Left ventricle myocardium inferior (tissue), 1 donor: ENCODE data around the gene HCCS. TPM values are rescaled to one million over a fixed set of nuclear protein-coding genes. Genes with fewer than 3 reads are reported as not detected.

Experiments used
- DNase-seq: peaks from one replicate; pipeline ENCODE4 v3.0.0-alpha.2; 2020
- H3K27ac ChIP-seq: fragments of 200-600 bp; replicated peaks from 2 replicates; pipeline ENCODE4 v1.8.0; 2021
- H3K27me3 ChIP-seq: fragments of 200-600 bp; 2 replicates; pipeline ENCODE4 v1.8.0; 2021; ENCODE audit warnings: low read depth
- H3K36me3 ChIP-seq: fragments of 200-600 bp; 2 replicates; pipeline ENCODE4 v1.8.0; 2021
- H3K4me1 ChIP-seq: fragments of 200-600 bp; 2 replicates; pipeline ENCODE4 v1.8.0; 2021
- H3K4me3 ChIP-seq: fragments of 200-600 bp; 2 replicates; pipeline ENCODE4 v1.8.0; 2021; ENCODE audit warnings: mild to moderate bottlenecking, moderate library complexity
- H3K9me3 ChIP-seq: fragments of 200-600 bp; replicated peaks from 2 replicates; pipeline ENCODE4 v1.8.0; 2021
- intact Hi-C: fragments of 100-400 bp; cut with micrococcal nuclease; formaldehyde crosslinking; loops from one replicate; pipeline ENCODE4 v1.11.0; 2022
- total RNA-seq: library from RNA; stranded (reverse); fragmentation: NEBNext Ultra II Directional; extraction: Animal tissue kit (Norgen Biotek cat#: 25700); gene quantifications from one replicate; pipeline ENCODE4 v1.2.1, GENCODE V29; 2021
- TF ChIP-seq, protein P1 (sequence below): fragments of 200-600 bp; IDR thresholded peaks from 2 replicates; pipeline ENCODE4 v1.8.0; 2021; ENCODE audit warnings: antibody characterized with exemption, mild to moderate bottlenecking, borderline replicate concordance
- donor health status: DM: no; HTN: yes; CAD: no; lungs with severe emphysema.

Gene HCCS
- total RNA-seq, 1 donor from 2014 or later, result 60.9 TPM

- intact Hi-C loops, result no loop called here
Observed at GRCh38 chrX:11131146-11131545, 20.0 kb downstream of the HCCS start.

GRCh38 chrX:11135564-11136185 is 24.5 kb downstream of the HCCS start:
- TF ChIP-seq, protein P1, sequence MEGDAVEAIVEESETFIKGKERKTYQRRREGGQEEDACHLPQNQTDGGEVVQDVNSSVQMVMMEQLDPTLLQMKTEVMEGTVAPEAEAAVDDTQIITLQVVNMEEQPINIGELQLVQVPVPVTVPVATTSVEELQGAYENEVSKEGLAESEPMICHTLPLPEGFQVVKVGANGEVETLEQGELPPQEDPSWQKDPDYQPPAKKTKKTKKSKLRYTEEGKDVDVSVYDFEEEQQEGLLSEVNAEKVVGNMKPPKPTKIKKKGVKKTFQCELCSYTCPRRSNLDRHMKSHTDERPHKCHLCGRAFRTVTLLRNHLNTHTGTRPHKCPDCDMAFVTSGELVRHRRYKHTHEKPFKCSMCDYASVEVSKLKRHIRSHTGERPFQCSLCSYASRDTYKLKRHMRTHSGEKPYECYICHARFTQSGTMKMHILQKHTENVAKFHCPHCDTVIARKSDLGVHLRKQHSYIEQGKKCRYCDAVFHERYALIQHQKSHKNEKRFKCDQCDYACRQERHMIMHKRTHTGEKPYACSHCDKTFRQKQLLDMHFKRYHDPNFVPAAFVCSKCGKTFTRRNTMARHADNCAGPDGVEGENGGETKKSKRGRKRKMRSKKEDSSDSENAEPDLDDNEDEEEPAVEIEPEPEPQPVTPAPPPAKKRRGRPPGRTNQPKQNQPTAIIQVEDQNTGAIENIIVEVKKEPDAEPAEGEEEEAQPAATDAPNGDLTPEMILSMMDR, result no peak
- intact Hi-C loops, result no loop called here
- DNase-seq, result no peak

More at GRCh38 chrX:11131146-11131545, 20.0 kb downstream of the HCCS start:
- no peaks in the 10 kb centered on the region for H3K9me3 ChIP-seq
- no peaks in the 10 kb centered on the region for H3K36me3 ChIP-seq
- TF ChIP-seq, protein P1, result no peak
- H3K4me3 ChIP-seq, result no peak overlapping the region
- H3K27me3 ChIP-seq, result no peaks in the 10 kb centered on the region
- no peak overlapping the region for H3K27ac ChIP-seq
- no peak for DNase-seq
- H3K4me1 ChIP-seq, result no peaks in the 10 kb centered on the region

DNA sequence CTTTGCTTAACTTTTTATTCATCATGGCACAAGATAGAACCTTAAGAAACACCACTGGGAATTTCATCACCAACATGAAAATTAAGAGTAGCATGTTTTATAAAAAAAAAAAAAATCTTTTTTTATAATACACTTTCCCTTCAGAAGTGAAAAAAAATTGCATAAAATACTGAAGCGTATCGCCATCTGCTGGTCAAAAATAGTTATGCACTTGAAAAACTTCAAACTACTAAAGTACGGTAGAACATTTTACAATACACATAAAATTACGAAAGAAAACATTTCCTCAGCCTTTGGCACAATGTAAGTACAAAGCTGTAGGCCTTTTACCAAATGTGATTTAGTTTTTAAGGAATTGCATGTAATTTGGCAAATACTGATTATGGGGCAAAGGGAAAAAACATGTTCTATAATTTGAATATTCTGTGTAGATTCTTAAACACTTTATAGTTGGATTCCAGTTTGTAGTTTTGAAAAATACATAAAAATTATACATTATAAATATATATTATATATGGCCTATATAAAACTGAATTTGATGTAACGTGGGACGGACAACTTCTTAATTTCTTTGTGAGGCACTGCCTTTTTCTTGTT is 26.5 kb downstream of the HCCS start:
- H3K27me3 ChIP-seq, result no peaks in the 10 kb centered on the region
- DNase-seq, result no peak
- no peak overlapping the region for H3K27ac ChIP-seq
- TF ChIP-seq, protein P1, result peak; percentile 68
- H3K4me1 ChIP-seq, result no peaks in the 10 kb centered on the region
- intact Hi-C loops, result no loop called here
- no peak overlapping the region for H3K4me3 ChIP-seq
- H3K36me3 ChIP-seq, result no peaks in the 10 kb centered on the region
- H3K9me3 ChIP-seq, result no peaks in the 10 kb centered on the region

More at GRCh38 chrX:11135564-11136185, 24.5 kb downstream of the HCCS start:
- Histone ChIP-seq H3K4me3 (no peak overlapping the region), H3K27ac (no peak overlapping the region), H3K36me3 (no peaks in the 10 kb centered on the region), H3K9me3 (no peaks in the 10 kb centered on the region), H3K4me1 (no peaks in the 10 kb centered on the region), H3K27me3 (no peaks in the 10 kb centered on the region)

- DNase-seq, result no peak
- intact Hi-C loops, result no loop called here
- TF ChIP-seq, protein P1, result no peak
Observed at GRCh38 chrX:11138498-11139390, 27.6 kb downstream of the HCCS start.

GRCh38 chrX:11143931-11144678 is 33.0 kb downstream of the HCCS start:
- H3K9me3 ChIP-seq, result no peaks in the 10 kb centered on the region
- no peak for DNase-seq
- H3K4me3 ChIP-seq, result no peak overlapping the region
- no peak overlapping the region for H3K27ac ChIP-seq
- TF ChIP-seq, protein P1, result peak; percentile 63
- H3K27me3 ChIP-seq, result no peaks in the 10 kb centered on the region
- intact Hi-C loops, result no loop called here
- no peaks in the 10 kb centered on the region for H3K4me1 ChIP-seq
- H3K36me3 ChIP-seq, result no peaks in the 10 kb centered on the region

More at GRCh38 chrX:11138498-11139390, 27.6 kb downstream of the HCCS start:
- Histone ChIP-seq H3K9me3 (no peaks in the 10 kb centered on the region), H3K27me3 (no peaks in the 10 kb centered on the region), H3K27ac (no peak overlapping the region), H3K36me3 (no peaks in the 10 kb centered on the region), H3K4me1 (no peaks in the 10 kb centered on the region), H3K4me3 (no peak overlapping the region)
